Renal cortical epithelial cell (primary cell): ENCODE results near the gene SLC8A1. TPM values are rescaled to one million over a fixed set of nuclear protein-coding genes. Genes with fewer than 3 reads are reported as not detected.

Source experiments
- DNase-seq: peaks from one replicate; pipeline ENCODE4 v3.0.0-alpha.2; 2011; ENCODE audit warnings: low read depth
- total RNA-seq: library from RNA; depleted of rRNA; stranded (reverse); fragments of >200 nt; gene quantifications from 2 replicates; pipeline ENCODE4 v1.2.3, GENCODE V29; 2014

SLC8A1 gene
- total RNA-seq, 1 donor from 2014 or later: 11.7 TPM

GRCh38 chr2:40049781-40050180, 402.1 kb downstream of the SLC8A1 start:
- no peak for DNase-seq

DNA sequence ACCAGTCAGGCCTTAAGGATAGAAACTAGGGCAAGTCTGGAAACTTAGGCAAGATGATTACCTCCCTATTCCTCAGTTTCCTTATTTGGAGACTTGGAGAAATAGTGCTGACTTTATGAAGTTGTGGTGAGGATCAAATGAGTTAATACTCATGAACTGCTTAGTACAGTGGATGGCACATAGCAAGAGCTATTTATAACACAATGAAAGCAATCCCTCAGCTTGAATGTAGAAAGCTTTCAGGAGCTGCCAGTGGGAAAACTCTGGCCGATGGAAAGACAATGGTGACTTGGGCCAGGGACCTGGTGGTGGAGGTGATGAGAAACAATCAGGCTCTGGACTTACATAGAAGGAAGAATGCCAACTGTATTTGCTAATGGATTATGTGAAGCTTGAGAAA, 403.4 kb downstream of the SLC8A1 start:
- DNase-seq: no peak

DNA sequence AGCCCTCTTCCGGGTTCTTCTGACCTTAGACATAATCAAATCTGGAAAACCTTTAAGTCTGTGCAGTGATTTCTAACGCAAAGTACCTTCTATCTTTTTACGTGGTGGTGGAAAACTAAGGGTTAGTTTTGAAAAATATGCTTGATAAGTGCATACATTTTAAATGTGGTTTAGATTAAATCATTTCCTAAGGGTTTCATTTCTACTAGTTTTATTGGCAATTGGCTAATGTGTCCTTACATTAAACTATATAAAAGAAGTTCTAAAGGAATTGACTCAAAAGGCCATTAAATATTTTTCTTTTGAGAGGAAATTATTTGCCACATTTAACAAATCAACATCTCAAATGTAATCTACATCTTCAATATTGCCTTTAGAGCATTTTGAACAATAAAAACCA, 404.5 kb downstream of the SLC8A1 start:
- DNase-seq: no peak
